Activated gamma-delta T cell treated with anti-CD3 and anti-CD28 coated beads, Interleukin-2, amount 50 U/mL, for 16 hours (primary cell): Measurements from ENCODE around the gene CFL1.

ENCODE experiments used
- DNase-seq: peaks from one replicate; pipeline ENCODE4 v3.0.0-alpha.2; 2020; ENCODE audit warnings: low read depth

CFL1 gene

DNA sequence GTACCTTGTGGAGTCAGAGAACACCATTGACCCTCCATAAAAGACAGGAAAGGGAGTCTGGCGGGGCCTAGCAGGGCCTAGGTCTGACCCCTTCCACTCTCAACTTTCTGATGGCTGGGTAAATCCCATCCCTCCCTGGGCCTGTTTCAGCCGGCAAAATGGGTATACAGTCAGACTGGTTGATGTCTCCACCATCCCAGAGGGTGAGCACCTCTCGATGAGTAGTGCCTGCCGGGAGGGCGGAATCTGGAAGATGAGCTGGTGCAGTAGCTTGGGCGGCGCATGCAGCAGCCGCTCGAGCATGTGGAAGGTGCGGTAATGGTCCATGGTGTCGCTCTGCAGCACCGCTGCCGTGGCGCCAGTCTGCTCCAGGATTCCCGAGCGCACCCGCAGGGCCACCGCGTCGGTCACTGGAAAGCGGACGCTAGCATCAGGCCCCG is 29.8 kb upstream of the CFL1 start:
- DNase-seq, result no peak

DNA sequence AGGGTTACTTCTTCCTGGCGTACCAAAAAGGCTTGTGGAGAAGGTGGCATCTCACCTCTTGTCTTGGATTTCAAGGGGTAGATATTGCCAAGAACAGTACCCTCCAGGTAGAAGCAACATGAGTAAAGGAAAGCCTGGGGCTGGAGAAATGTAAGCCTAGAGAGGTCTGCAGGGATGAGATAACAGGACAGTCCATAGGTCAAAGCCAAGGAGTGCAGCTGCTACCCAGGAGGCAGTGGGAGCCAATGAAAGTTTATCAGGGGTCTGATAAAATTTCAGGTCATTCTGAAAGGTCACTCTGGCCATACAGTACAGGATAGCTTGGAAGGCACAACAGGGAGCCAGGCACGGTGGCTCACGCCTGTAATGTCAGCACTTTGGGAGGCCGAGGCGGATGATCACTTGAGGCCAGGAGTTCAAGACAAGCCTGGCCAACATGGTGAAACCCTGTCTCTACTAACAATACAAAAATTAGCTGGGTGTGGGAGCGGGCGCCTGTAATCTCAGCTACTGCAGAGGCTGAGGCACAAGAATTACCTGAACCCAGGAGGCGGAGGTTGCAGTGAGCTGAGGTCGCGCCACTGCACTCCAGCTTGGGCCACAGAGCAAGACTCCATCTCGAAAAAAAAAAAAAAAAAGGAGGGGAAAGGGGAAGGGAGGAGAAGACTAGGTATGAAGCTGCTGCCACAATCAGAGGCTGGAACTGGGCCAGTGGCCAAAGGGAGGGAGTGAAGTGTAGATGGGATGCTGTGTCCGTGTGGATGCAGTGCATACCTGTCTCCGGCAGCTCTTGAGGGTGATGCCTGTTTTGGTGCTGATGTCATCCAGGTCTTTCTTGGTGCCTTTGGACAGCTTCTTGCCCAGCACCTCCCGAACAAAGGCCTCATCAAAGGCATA is 29.1 kb upstream of the CFL1 start:
- no peak for DNase-seq

DNA sequence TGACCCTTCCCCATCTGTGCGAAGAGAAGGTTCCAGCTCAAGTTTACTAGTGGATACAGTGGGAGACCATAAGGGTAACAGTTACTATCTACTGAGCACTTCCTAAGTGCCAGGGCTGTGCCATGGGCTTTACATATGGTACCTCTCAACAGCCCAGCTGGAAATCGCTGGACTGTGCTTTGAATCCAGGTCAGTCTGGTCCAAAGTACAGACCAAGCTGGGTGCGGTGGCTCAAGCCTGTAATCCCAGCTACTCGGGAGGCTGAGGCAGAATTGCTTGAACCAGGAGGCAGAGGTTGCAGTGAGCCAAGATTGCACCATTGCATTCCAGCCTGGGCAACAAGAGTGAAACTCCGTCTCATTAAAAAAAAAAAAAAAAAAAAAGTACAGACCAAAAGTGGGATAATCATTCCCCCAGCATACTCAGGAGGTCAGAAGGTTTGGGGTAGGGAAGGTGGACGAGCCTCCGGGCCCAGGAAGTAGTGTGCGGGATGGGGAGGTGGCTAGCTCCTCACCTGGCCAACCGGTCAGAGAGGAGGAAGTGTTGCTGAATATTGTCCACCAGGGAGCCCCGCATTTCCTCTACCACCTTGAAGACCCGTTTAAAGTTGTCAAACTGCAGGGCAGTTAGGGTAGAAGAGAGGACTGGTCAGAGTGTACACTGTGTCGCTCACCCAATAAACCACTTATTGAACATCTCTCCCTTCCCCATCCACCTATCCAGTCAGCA is 28.0 kb upstream of the CFL1 start:
- no peak for DNase-seq

DNA sequence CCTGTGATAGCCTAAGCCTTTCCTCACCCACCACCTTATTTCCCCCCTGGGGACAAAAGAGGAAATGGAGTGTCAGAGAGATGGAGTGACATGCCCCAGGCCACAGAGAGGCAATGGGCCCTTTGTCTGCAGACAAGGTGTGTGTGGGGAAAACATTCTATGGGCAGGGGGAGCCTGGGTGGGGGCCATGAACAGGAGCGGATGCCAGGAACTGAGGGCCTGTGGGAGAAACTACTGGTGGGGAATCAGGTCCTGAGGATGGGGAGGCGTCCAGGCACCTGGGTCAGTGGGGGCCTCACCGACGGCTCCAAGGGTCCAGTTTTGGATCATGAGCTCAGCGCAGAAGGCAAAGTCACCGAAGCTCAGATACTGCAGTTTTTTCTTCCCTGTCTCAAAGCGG is 27.3 kb upstream of the CFL1 start:
- DNase-seq, result no peak

GRCh38 chr11:65884716-65885092 is 26.7 kb upstream of the CFL1 start:
- DNase-seq, result peak; percentile 75

- no peak for DNase-seq
Measured at GRCh38 chr11:65883786-65884715, 26.1 kb upstream of the CFL1 start.

DNA sequence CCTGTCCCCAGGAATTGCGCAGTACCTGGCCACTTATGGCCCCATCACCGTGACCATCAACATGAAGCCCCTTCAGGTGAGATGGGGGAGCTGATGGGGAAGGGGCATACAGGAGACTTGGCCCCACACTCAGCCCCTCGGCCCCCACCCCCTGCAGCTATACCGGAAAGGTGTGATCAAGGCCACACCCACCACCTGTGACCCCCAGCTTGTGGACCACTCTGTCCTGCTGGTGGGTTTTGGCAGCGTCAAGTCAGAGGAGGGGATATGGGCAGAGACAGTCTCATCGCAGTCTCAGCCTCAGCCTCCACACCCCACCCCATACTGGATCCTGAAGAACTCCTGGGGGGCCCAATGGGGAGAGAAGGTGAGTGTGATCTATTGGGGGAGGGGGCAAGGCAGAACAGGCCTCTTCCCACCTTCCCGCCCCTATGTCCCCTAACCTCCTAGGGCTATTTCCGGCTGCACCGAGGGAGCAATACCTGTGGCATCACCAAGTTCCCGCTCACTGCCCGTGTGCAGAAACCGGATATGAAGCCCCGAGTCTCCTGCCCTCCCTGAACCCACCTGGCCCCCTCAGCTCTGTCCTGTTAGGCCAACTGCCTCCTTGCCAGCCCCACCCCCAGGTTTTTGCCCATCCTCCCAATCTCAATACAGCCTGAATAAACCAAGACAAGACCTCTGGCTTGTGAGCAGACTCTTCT is 25.2 kb upstream of the CFL1 start:
- no peak for DNase-seq

- no peak for DNase-seq
Measured at GRCh38 chr11:65882120-65883057, 24.4 kb upstream of the CFL1 start.

- DNase-seq, result no peak
Measured at GRCh38 chr11:65880844-65881421, 23.0 kb upstream of the CFL1 start.

GRCh38 chr11:65880027-65880426 is 22.0 kb upstream of the CFL1 start:
- DNase-seq, result no peak

- no peak for DNase-seq
Measured at GRCh38 chr11:65879617-65880016, 21.6 kb upstream of the CFL1 start, which contains the start of gene CTSW. CTSW (plus strand) TSS chr11:65879837; CDS start chr11:65879855, 18 bp downstream.

- peak; percentile 94 for DNase-seq
Measured at GRCh38 chr11:65873318-65874156, 15.6 kb upstream of the CFL1 start.

DNA sequence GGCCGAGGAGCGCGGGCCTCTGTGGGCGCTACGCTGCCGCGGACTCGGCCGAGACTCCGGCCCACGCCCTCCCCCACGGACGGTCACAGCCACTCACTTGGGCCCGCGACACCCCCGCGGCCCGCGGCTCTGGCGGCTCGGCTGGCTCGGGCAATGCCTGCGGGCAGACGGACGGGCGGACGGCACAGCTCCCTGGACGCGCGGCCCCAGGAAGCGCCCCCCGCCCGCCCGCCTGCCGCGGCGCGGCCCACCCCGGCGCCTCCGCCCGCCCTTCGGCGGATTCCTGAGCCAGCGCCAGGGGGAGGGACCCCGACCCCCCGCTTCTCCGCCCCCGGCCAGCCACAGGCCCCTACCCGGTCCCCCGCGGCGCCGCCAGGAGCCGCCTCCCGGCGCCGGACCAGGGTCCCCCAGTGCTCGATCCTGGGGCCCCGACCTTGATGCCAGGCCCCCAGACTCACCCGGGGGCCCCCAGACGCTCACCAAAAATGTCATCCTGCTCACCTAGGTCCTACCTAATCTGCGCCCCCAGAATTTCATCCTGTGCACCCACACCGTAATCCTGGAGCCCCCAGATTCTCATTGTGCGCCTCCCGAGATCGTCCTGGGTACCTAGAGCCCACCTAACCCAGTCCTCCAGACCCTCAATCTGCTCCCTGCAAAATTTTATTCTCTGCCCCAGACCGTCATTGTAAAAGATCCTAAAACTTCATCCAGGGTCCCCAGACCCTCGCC is 14.8 kb upstream of the CFL1 start, which contains the start of gene EFEMP2:
Gene EFEMP2 (minus strand): TSS at position 215 of the 732 bp plus-strand sequence. CDS start 446 bp downstream, outside the sequence.
- no peak for DNase-seq

- no peak for DNase-seq
Measured at GRCh38 chr11:65871811-65872548, 14.0 kb upstream of the CFL1 start.

DNA sequence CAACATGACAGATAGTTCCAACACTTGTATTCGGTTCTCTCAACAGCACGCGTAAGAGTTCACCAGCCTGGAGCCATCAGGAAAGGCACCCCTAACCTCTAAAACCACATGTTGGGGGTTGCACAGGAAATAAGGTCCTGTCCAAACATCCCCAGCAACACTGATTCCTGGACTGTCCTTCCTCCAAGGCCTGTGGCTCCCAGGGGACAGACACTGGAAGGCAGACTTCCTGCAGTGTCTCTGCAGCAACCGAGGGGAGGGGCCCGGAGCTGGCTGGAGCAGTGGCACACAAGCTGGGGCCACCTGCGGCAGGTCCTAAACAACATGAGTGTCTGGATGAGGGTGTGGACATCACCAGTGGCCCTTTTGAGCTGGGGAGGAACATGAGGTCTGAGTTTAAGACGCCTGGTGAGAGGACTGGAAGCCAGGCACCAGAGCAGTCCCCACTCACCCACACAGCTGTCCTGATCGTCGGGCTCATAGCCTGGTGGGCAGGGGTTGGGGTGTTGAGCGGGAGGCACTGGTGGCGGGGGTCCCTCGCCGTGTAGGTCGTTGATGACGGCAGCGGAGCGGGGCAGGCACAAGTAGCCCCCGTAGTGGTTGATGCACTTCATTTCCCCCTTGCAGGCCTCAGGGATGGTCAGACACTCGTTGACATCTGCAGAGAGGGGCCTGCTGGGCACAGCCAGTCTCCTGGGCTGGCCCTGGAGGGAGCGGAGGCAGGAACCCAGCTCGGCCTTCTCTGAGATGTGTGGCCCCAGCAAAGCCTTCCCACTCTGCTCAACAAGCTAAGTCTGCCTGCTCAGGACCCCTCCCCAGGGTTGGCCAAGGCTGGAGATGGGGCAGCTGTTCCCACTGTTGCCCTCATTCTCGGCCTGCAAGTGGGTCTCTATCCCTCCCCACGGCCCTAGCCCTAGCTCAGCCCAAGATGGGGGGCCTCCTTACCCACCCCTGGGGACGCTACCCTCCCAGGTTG is 13.0 kb upstream of the CFL1 start:
- DNase-seq, result no peak

DNA sequence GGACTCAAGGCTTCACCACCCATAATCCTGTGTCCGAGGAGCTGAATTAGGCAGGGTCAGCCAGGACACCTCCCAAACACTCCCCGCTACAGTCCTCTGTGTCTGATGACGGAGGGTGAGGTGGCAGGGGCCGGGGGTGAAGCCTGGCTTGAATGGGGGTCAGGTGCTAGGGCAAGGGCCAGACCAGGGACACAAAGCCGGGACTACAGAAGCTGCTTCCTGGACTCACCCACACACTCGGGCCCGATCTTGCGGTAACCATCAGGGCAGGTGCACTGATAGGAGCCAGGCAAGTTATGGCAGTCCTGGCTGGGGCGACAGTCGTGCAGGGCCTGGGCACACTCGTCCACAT is 12.3 kb upstream of the CFL1 start:
- DNase-seq, result no peak
